Cardiac muscle cell (in vitro differentiated cells and primary cell): ENCODE data around the gene SLC47A2. TPM values are rescaled to one million over a fixed set of nuclear protein-coding genes. Genes with fewer than 3 reads are reported as not detected.
"Not testable (repeated sequence)": the region's sequence is repeated elsewhere in the genome, so short reads cannot be mapped to it uniquely, and the experiment has no call there.

ENCODE experiments used
- DNase-seq, 2 donors: peaks; one replicate each; pipeline versions ENCODE4 v3.0.0 to v3.0.0-alpha.2; 2010 to 2017; ENCODE audit warnings: low read depth in 1 of 2, low spot score in 1 of 2
- H3K27ac ChIP-seq: fragments of 200-600 bp; sonication (generic); 2 replicates; pipeline ENCODE4 v1.5.1; 2016
- H3K27me3 ChIP-seq: fragments of 200-600 bp; sonication (generic); 2 replicates; pipeline ENCODE4 v1.6.0; 2016; ENCODE audit warnings: control low read depth
- H3K36me3 ChIP-seq: fragments of 200-600 bp; sonication (generic); 2 replicates; pipeline ENCODE4 v1.5.1; 2016; ENCODE audit warnings: control low read depth
- H3K4me1 ChIP-seq: fragments of 200-600 bp; sonication (generic); 2 replicates; pipeline ENCODE4 v1.8.1; 2017; ENCODE audit warnings: low read depth, mild to moderate bottlenecking, mixed run types
- H3K4me3 ChIP-seq: fragments of 200-600 bp; sonication (generic); 2 replicates; pipeline ENCODE4 v1.5.1; 2016; ENCODE audit warnings: mild to moderate bottlenecking
- H3K9me3 ChIP-seq: fragments of 200-600 bp; sonication (generic); 2 replicates; pipeline ENCODE4 v1.5.1; 2017; ENCODE audit warnings: low read depth, mild to moderate bottlenecking, control low read depth
- CTCF ChIP-seq: IDR thresholded peaks from 2 replicates; pipeline ENCODE4 v1.5.1; 2012; ENCODE audit warnings: low read depth, mild to moderate bottlenecking, low read length
- polyA plus RNA-seq: library from polyadenylated mRNA; unstranded; fragments of >200 nt; fragmentation: Nextera tagmentation; extraction: Ambion mirVana; gene quantifications from 2 replicates; pipeline ENCODE4 v1.2.1, GENCODE V29; 2016
- total RNA-seq: library from RNA; depleted of rRNA; stranded (reverse); fragments of >200 nt; gene quantifications from 2 replicates; pipeline ENCODE4 v1.2.3, GENCODE V29; 2016

The SLC47A2 gene
- total and polyA plus RNA-seq, 2 experiments from 2014 or later, result 0.27 to 0.37 TPM

- no peak overlapping the region for H3K4me3 ChIP-seq
- H3K4me1 ChIP-seq, result no peaks in the 10 kb centered on the region
- peaks cover 8% of the 10 kb centered on the region for H3K36me3 ChIP-seq
- no peaks in the 10 kb centered on the region for H3K27me3 ChIP-seq
- DNase-seq, result no peak
- peak overlapping the region; percentile 29 for H3K27ac ChIP-seq
- no peaks in the 10 kb centered on the region for H3K9me3 ChIP-seq
- no peak for TF ChIP-seq CTCF
Measured at GRCh38 chr17:19671433-19671832, 45.0 kb downstream of the SLC47A2 start.

GRCh38 chr17:19670908-19671307 is 45.5 kb downstream of the SLC47A2 start:
- DNase-seq, result no peak
- no peak overlapping the region for H3K27ac ChIP-seq
- H3K9me3 ChIP-seq, result no peaks in the 10 kb centered on the region
- no peaks in the 10 kb centered on the region for H3K27me3 ChIP-seq
- no peak for TF ChIP-seq CTCF
- H3K36me3 ChIP-seq, result peaks cover 4% of the 10 kb centered on the region
- H3K4me3 ChIP-seq, result no peak overlapping the region
- H3K4me1 ChIP-seq, result no peaks in the 10 kb centered on the region

GRCh38 chr17:19669680-19670079 is 46.7 kb downstream of the SLC47A2 start:
- H3K27ac ChIP-seq, H3K36me3 ChIP-seq, H3K4me3 ChIP-seq: not testable (repeated sequence)

GRCh38 chr17:19664821-19665181 is 51.6 kb downstream of the SLC47A2 start:
- H3K27ac ChIP-seq, result peak overlapping the region; percentile 26
- no peak for DNase-seq

More at GRCh38 chr17:19669680-19670079, 46.7 kb downstream of the SLC47A2 start:
- not testable (repeated sequence) for DNase-seq, H3K4me1 ChIP-seq, H3K9me3 ChIP-seq, H3K27me3 ChIP-seq

GRCh38 chr17:19664136-19664820 is 52.1 kb downstream of the SLC47A2 start:
- no peaks in the 10 kb centered on the region for H3K27me3 ChIP-seq
- TF ChIP-seq CTCF, result no peak
- no peaks in the 10 kb centered on the region for H3K9me3 ChIP-seq
- peaks cover 11% of the 10 kb centered on the region for H3K4me1 ChIP-seq
- no peak overlapping the region for H3K4me3 ChIP-seq
- H3K36me3 ChIP-seq, result peaks cover 26% of the 10 kb centered on the region
- peak in 1 of 2 donors; percentile 61 for DNase-seq
- peak overlapping the region; percentile 26 for H3K27ac ChIP-seq

More at GRCh38 chr17:19664821-19665181, 51.6 kb downstream of the SLC47A2 start:
- Histone ChIP-seq H3K4me3 (no peak overlapping the region), H3K27me3 (no peaks in the 10 kb centered on the region), H3K36me3 (peaks cover 26% of the 10 kb centered on the region), H3K4me1 (peaks cover 11% of the 10 kb centered on the region), H3K9me3 (no peaks in the 10 kb centered on the region)
- TF ChIP-seq CTCF, result no peak

GRCh38 chr17:19663097-19663496 is 53.3 kb downstream of the SLC47A2 start:
- peaks cover 26% of the 10 kb centered on the region for H3K36me3 ChIP-seq
- H3K27me3 ChIP-seq, result no peaks in the 10 kb centered on the region
- no peak for DNase-seq
- TF ChIP-seq CTCF, result no peak
- no peaks in the 10 kb centered on the region for H3K9me3 ChIP-seq
- H3K27ac ChIP-seq, result no peak overlapping the region
- H3K4me1 ChIP-seq, result peaks cover 11% of the 10 kb centered on the region
- no peak overlapping the region for H3K4me3 ChIP-seq
